AG09309 (cell line): ENCODE measurements around the gene RELCH.

Experiments used
- DNase-seq: peaks from one replicate; pipeline ENCODE4 v3.0.0-alpha.2; 2010; ENCODE audit warnings: low read depth
- H3K4me3 ChIP-seq: 2 replicates; pipeline ENCODE4 v1.5.1; 2011; ENCODE audit warnings: mild to moderate bottlenecking, low read depth, low read length, moderate library complexity; ENCODE audit not compliant: control insufficient read depth
- TF ChIP-seq, protein P1 (sequence below): IDR thresholded peaks from 2 replicates; pipeline ENCODE4 v1.5.1; 2011; ENCODE audit warnings: mild to moderate bottlenecking, low read depth, low read length, inconsistent platforms; ENCODE audit not compliant: insufficient read depth, control insufficient read depth; ENCODE audit errors: missing control alignments

Gene RELCH

DNA sequence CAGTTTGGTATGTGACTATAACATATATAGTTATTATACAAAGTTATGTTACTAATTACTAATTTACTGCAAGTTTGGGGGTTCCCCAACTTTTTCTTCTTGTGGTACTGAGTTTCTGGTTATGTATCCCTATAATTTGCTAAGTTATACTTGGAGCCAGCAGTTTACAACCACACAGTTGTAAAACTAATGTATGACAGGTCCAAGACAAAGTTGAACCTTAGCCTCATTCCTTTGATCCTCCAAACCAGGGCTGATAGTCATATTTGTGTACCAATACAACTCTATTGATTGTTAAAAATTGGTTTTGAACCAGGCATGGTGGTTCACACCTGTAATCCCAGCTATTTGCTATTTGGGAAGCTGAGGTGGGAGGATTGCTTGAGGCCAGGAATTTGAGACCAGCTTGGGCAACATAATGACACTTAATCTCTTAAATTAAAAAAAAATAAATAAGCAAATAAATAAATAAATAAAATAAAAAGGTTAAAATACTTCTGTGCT is 24.3 kb downstream of the RELCH start:
- DNase-seq: no peak
- H3K4me3 ChIP-seq: no peak overlapping the region
- TF ChIP-seq, protein P1, sequence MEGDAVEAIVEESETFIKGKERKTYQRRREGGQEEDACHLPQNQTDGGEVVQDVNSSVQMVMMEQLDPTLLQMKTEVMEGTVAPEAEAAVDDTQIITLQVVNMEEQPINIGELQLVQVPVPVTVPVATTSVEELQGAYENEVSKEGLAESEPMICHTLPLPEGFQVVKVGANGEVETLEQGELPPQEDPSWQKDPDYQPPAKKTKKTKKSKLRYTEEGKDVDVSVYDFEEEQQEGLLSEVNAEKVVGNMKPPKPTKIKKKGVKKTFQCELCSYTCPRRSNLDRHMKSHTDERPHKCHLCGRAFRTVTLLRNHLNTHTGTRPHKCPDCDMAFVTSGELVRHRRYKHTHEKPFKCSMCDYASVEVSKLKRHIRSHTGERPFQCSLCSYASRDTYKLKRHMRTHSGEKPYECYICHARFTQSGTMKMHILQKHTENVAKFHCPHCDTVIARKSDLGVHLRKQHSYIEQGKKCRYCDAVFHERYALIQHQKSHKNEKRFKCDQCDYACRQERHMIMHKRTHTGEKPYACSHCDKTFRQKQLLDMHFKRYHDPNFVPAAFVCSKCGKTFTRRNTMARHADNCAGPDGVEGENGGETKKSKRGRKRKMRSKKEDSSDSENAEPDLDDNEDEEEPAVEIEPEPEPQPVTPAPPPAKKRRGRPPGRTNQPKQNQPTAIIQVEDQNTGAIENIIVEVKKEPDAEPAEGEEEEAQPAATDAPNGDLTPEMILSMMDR: no peak

GRCh38 chr18:62214790-62215189 is 27.7 kb downstream of the RELCH start:
- DNase-seq: no peak
- TF ChIP-seq, protein P1: no peak
- no peak overlapping the region for H3K4me3 ChIP-seq

- H3K4me3 ChIP-seq: no peak overlapping the region
- DNase-seq: no peak
- TF ChIP-seq, protein P1: no peak
Measured at GRCh38 chr18:62224229-62224628, 37.2 kb downstream of the RELCH start.

- H3K4me3 ChIP-seq: no peak overlapping the region
- TF ChIP-seq, protein P1: no peak
- no peak for DNase-seq
Measured at GRCh38 chr18:62226047-62226446, 39.0 kb downstream of the RELCH start.

- H3K4me3 ChIP-seq: no peak overlapping the region
- DNase-seq: no peak
- TF ChIP-seq, protein P1: no peak
Measured at GRCh38 chr18:62236252-62236651, 49.2 kb downstream of the RELCH start.

- no peak overlapping the region for H3K4me3 ChIP-seq
- DNase-seq: no peak
- TF ChIP-seq, protein P1: no peak
Measured at GRCh38 chr18:62239475-62239874, 52.4 kb downstream of the RELCH start.

DNA sequence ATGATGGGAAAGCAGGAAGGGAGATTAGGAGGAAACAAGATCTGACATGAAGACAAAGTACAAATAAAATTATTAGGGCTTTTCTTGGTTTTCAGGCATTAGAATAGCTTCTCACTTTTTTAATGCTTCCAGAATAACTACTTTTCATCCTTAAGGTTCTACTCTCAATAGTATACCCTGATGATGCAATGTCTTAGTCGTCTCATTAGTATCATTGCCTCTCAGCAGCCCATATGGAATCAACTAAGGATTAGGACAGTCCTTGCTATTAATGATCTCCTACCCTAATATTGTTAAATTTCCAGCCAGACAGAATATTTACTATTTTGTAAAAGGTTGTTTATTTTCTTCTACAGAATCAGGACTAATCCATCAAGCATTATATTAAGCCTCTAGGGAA is 55.9 kb downstream of the RELCH start:
- no peak overlapping the region for H3K4me3 ChIP-seq
- no peak for DNase-seq
- TF ChIP-seq, protein P1: no peak
